HG03457 (cell line): ENCODE results near the gene NHLRC4.

ENCODE experiments used
- ATAC-seq: cut with Tn5 transposase; IDR thresholded peaks from one replicate; pipeline ENCODE4 v1.9.1; 2021; ENCODE audit warnings: moderate number of reproducible peaks; ENCODE audit not compliant: unreplicated experiment

NHLRC4 gene

DNA sequence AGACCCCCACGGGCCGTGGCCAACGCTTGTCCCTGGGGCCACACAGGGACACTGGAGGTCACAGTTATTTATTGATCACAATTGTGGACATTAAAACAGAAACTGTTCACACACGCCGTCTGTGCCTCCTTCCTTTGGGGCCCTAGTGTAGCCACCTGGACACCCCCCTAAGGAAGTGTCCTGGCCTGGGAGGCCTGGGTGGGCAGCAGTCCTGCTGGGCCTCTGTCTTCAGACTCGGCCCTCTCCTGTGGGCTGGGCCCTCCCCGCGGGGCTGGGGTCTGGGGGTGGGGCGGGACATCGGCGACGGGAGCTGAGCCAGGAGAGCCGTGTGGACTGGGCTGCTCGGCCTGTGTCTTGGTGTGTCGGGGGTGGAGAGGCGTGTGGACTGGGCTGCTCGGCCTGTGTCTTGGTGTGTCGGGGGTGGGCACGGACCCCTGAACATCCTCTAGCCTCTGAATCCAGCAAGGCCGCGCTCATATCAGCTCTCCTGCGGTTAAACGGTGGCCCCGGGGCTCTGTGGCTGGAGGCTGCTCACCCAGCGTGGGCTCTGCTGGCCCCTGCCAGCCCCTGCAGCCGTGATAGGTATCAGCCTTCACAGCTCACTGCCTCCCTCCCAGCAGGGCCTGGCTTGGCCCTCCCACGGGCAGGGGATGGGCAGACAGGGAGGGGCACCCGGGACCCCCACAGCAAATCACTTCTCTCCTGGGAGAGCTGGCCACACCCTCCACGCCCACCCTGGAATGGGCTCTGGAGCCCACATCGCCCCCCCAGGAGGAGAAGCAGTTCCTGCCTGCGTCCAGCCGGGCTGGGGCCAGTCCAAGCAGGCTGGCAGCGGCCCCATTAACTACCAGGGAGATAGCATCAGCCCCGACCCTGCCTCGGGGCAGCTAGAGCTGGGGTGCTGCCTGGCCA is 1.1 kb upstream of the NHLRC4 start:
- no peak for ATAC-seq

DNA sequence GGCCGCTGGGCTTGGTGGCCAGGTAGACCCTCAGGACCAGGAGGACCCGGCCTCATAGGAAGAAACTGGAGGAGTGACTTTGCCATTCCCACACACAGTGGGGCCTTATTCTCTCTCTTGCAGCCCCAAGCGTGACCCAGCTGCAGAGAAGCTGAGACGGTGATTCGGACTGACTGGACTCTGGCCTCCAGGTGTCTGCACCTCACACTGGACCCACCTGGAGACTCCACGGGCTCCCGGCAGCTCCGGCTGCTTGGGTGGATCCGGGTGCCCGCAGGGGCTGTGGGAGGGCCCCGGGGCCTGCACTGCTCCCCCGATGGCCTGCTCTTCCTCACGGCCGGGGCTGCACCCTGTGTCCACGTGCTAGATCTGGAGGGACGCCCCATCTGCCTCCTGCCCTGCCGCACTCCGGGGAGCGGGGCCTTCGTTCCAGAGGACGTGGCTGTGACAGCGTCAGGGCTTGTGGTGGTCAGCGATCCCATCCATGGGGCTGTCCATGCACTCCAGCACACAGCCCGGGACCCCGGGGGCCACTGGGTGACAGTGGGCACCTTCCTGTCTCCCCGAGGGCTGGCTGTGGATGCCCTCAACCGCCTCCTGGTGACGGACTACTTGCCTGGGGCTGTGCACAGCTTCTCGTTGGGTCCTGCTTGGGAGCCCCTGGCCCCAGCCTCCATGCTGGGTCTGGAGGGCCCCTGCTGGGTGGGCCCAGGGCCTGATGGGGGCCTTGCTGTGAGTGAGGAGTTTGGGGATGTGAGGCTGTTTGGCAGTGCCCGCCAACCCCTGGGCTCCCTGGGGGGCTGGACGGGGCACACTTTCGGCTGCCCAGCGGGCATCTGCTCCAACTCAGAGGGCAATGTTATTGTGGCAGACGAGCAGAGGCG is 810 bp downstream of the NHLRC4 start:
- ATAC-seq: no peak

DNA sequence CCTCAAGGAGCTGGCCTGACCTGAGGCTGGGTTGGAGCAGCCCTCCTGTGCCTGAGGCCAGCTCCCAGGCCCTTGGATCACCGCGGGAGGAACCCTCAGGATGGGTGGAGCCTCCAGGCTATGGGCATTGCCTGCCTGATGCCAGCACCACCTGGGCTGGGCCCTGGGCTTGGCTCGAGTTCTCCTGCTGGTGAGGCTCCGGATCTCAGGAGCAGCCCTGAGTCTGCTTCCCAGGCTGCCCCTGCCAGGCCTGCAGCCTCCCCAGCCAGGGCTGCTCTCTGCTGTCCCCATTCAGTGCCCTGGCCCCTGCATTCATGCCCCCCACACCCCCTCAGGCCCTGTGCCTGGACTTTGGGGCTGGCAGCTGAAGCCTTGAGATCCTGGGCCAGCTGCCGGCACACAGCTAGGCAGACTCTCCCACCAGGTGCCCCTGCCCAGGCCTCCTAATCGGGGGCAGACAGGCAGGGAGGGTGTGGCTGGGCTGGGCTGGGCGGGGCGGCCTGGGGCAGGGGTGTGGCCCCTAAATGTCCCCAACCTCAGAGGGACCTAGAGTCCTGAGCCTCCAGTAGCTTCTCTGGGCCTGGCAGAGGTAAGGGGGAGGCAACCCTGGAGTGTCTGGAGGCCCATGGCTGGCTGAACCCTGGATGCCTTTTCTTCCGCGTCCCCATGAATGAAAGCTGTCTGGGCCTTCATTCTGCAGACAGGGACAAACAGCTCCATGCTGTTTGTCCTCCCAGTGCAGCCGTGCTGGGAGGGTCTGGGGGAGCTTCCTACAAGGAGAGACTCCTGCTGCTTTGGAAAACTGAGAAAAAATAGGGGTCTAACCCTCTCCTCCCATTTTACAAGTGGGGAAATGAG is 1.8 kb downstream of the NHLRC4 start:
- no peak for ATAC-seq

DNA sequence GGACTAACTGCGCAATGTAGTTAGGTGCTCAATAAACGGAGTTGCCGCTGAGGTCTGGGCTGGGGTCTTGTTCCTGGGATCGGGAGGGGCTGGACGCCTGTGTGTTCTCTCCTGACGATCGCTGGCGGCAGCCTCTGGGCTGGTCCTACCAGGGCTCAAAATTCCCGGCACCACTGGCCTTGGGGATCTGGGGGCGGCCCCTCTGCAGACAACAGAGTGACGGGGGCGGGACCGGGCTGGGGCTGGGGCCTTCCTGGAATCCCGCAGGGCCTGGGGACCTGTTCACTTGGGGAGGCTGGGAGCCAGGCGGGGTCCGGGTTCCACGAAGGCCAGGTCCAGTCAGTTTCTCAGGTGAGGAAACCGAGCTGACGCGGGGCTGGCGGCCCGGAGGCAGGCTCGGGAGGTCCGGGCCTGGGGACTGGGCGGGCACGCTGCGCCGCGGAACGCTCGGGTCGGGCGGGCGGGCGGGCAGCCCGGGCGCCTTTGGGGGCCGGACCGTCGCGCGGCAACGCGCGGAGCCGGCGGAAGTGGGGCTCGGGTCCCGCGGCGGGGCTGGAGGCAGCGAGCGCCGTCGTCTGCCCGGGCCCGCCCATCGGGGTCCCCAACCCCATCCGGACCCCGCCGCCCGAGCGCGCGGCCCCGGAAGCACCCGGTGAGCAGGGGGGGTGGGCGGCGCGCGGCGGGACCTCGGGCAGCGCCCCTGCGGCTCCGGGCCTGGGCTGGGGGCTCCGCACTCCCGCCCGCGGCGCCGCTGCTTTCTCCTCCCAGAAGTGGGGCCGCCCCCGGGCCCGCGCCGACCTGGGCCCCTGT is 2.8 kb downstream of the NHLRC4 start, which contains the start of gene PIGQ:
Gene PIGQ, plus strand, starts transcription at position 524 of the 810 bp plus-strand sequence. CDS start 4,107 bp downstream, outside the sequence.
- no peak for ATAC-seq

- ATAC-seq: no peak
Observed at GRCh38 chr16:572865-573650, 6.3 kb downstream of the NHLRC4 start.

DNA sequence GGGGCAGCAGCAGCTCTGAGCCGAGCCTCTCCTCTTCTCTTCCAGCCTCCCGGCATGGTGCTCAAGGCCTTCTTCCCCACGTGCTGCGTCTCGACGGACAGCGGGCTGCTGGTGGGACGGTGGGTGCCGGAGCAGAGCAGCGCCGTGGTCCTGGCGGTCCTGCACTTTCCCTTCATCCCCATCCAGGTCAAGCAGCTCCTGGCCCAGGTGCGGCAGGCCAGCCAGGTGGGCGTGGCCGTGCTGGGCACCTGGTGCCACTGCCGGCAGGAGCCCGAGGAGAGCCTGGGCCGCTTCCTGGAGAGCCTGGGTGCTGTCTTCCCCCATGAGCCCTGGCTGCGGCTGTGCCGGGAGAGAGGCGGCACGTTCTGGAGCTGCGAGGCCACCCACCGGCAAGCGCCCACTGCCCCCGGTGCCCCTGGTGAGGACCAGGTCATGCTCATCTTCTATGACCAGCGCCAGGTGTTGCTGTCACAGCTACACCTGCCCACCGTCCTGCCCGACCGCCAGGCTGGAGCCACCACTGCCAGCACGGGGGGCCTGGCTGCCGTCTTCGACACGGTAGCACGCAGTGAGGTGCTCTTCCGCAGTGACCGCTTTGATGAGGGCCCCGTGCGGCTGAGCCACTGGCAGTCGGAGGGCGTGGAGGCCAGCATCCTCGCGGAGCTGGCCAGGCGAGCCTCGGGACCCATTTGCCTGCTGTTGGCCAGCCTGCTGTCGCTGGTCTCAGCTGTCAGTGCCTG is 7.4 kb downstream of the NHLRC4 start:
- no peak for ATAC-seq

- no peak for ATAC-seq
Observed at GRCh38 chr16:575354-576196, 8.8 kb downstream of the NHLRC4 start.

DNA sequence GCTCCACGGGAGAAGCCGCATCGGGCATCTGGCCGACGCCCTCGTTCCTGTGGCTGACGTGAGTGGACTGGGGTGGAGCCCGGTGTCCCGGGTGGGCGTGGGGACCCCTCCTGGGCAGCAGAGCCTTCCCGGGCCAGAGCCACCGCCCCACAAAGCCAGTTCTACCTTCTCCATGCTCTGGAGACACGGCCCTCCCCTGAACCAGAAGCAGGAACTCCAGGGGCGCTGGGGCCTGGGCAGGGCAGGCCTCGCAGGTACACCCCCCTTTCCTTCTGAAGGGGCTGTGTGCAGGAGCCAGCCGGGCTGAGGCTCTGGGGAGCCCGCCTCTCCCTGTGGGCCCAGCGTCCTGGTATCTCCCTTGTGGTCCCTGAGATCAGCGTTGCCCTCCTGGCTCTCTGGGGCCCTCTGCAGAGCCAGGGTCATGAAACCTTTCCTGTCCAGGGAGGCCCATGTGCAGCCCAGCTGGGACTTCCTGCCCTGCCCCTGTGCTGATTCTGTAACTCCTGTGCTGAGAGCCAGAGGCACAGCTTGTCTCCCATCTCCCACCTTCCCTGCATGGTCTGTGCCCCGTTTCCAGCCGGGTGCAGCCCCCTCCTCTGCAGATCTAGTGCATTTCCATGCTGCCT is 9.5 kb downstream of the NHLRC4 start:
- ATAC-seq: no peak

- ATAC-seq: no peak
Observed at GRCh38 chr16:576823-577201, 10.0 kb downstream of the NHLRC4 start.

DNA sequence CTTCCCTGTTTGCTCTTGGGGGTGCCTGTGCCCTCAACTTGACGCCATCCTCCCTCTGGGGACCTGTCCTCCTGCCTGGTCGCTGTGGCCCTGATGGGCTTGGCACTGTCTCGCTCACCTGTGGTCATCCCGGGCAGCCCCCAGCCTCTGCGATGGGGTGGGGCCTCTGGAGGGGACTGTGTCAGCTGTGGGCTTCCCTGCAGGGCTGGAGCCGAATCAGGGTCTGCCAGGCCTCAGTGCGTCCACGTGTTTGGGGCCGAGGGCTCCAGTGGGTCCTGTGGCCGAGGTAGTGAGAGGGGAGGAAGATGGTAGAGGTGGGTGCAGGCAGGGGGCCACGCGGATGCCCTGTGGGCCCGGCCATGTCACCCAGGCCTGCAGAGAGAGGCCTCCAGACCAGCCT is 11.0 kb downstream of the NHLRC4 start:
- no peak for ATAC-seq

GRCh38 chr16:578232-578869 is 11.5 kb downstream of the NHLRC4 start:
- no peak for ATAC-seq

DNA sequence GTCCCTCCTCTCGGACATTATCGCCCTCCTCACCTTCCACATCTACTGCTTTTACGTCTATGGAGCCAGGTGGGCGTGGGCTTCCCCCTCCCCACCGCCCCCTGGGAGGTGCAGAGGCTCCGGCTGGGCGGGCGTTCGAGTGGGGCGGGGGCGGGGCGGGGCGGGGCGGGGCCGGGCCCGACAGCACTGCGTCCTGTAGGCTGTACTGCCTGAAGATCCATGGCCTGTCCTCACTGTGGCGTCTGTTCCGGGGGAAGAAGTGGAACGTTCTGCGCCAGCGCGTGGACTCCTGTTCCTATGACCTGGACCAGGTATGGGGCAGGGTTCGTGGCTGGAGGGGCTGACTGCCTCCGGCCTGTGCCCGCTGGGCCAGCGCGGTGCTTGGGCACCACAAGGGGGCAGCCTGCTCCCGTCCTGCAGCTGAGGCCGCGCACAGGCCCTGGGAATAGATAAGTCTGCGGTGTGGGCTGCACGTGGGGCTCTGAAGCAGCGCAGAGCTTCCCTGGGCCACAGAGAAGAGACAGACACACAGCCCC is 12.1 kb downstream of the NHLRC4 start:
- no peak for ATAC-seq

- ATAC-seq: no peak
Observed at GRCh38 chr16:580141-580945, 13.5 kb downstream of the NHLRC4 start.

GRCh38 chr16:580946-581498 is 14.2 kb downstream of the NHLRC4 start:
- ATAC-seq: no peak

DNA sequence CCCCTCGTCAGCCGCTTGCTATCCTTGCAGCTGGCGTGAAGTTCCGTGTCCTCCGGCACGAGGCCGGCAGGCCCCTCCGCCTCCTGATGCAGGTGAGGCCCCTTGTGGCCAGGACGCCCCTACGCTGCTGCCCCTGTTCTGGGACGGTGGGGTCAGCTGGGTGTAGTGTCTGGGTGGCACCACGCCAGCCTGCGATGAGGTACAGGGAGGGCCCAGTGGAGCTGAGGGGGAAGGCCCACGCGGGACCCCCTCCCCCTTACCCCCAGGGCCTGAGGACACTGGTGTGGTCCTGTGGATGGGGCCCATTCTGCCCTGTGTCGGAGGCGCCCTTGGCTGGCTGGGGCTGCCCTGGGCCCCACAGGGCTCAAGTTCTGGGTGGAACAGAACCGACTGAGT is 15.4 kb downstream of the NHLRC4 start:
- no peak for ATAC-seq
